IPS DF 19.7 (cell line): Measurements from ENCODE around the gene PRXL2B.
"Not testable (repeated sequence)": the region's sequence is repeated elsewhere in the genome, so short reads cannot be mapped to it uniquely, and the experiment has no call there.

Experiments
- DNase-seq: peaks from one replicate; pipeline ENCODE4 v3.0.0-alpha.2; 2013; ENCODE audit warnings: low read depth, low spot score

Gene PRXL2B

DNA sequence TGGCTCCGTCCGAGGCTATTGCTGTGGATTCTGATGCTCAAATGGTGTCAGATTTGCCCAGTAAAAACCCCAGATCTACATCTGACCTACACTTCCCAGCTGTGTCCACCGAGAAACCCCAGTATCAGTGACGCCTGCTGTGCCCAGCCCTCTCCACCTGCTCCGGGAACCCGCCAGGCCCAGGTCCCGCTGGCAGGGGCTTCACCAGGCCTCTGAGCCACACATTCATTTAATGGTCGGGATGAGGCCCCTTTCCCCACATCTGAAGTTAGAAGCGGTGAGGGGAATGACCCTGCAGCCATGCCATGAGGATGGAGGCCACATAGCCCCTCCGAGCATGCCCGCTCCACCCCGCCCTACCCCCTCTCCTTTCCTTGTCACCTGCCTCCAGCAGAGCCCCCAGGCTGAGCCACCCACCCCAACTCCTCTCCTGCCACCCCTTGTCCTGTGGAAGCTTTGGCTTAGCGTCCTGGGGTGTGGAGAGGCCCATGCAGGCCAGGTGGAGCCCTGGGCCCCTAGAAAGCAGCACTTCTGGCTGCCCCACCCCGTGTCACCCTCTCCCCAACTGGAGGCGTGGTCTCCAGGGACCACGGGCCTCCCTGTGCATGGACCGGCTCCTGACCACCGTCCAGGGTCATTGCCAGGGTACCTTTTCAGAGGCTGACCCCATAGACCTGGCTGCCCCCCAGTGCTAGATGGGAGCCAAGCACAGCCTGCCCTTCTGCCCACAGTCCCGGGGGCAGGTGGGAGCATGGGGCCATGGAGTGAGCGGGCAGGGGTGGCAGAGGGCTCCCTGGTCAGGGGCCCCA lies 22.4 kb upstream of the PRXL2B start:
- DNase-seq = no peak

DNA sequence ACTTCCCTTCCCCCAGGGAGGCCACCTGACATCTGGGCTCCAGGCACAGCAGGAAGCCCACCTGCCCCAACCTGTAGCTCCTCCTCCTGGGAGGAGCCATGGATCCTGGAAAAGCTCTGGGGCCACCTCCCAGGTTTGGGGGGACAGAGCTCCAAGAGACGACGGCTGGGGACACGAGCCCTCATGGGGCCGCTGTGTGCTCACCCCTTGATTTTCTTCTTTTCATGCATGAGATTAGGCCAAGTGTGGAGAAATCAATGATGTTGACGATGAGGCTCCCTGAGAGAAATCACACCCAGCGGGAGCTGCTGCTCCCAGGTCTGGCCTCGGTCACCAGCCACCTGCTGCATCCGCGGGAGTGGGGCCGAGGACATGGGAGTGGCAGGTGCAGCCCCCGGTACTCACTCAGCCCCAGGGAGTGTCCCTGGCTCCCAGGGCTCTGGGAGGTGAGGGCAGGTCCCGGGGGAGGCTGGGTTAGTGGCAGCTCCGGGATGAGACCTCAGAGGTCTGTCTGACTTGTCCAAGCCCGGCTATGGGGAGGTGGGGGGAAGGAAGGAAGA lies 21.7 kb upstream of the PRXL2B start:
- DNase-seq = no peak

DNA sequence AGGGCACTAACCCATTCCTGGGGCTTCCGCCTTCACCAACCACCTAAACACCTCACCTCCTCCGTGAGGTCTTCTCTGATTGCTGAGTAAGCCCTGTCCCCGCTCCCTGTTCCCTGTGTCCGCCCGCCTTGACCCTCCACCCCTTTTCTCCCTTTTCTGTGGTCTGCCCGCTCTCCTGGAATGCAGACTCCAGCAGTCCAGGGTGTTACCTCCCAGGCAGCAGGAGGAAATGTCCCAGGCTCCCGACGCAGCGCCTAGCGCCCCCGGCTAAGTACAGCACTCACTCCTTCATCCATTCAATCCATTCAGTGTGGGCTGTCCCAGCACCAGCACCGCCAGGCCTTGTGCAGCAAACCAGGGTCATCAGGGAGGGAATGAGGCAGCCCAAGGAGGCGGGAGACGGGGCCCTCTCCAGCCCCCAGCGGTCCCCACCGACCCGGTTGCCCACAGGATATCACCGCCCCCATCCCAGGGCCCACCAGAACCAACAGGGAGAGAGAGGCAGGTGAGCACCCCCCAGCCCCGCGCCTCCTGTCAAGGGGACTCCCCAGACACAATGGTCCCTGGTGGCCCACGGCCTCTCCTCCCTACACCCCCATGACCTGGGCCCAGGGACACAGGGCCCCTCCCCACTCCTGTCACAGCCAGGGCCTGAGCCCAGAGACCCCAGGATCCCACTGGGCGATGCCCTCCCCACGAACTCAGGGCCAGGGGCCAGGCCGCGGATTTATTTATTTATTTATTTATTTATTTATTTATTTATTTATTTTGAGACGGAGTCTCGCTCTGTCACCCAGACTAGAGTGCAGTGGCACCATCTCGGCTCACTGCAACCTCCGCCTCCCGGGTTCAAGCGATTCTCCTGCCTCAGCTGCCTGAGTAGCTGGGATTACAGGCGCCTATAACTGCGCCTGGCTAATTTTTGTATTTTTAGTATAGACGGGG lies 20.2 kb upstream of the PRXL2B start:
- no peak for DNase-seq

DNA sequence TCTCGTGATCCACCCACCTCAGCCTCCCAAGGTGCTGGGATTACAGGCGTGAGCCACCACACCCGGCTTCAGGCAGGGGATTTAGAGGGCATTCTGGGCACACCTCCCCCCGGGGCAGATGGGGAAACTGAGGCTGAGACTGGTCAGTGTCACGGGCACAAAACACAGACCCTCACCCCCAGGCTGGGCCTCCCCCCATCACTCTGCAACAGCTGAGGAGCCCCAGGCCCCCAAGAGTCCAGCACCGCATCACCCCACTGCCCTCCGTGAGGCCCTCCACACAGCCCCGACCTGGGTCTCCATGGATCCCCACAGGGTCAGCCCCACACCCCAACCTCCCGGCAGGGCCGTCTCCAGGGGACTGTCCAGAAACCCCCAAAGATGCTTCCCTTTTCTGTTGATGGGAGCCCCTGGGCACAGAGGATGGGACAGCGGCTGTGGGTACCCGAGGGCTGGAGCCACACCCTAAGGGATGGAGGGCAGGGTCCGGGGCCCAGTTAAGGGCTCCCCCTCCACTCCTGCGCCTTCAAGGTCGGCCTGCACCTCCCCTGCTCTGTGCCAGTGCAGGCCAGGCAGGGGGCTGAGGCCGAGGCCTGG lies 19.4 kb upstream of the PRXL2B start:
- DNase-seq = no peak

DNA sequence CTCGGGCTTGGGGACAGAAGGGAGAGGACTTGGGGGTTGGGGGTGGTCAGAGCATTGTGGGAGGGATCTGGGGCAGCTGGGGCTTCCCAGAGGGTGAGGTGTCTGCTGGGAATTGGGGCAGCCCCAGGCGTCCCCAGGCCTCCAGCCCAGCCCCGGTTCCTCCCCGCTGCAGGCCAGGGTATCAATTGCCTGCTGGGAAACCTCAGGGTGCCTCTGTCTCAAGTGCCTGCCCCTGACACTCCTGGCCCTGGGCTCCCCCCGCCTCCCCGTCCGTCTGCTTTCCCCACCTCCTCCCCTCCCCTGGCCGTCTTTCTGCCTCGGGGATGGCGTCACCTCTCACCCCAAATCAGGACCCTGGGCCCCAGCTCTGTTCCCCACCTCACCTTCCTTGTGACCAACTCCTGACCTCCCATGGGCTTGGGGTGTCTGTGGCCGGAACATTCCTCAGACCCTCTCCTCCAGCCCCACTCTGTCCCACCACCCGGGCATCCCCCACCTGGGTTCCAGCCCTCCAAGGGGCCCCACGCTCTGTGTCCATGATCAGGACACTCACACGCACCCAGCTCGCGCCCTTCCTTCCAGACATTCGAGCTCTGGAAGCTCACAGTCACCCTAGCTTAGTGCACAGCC lies 18.3 kb upstream of the PRXL2B start:
- DNase-seq = not testable (repeated sequence)

DNA sequence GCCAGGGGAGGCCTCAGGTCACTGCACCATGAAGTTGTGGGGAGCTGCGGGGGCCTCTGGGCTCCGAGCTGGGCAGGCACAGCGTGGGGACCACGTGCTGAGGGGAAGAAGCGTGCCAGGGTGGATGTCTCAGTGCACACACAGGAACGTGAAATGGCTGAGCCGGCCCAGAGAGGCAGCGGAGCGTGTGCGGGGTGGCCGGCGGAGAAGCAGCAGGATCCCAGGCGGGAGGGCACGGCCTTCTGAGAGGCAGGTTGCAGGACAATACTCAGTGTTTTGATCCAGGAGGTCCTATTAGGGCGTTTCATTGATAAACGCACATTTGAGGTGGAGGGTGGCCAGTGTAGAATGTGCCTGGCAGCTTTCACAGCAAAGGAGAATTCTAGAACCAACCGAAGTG lies 17.5 kb upstream of the PRXL2B start:
- no peak for DNase-seq

DNA sequence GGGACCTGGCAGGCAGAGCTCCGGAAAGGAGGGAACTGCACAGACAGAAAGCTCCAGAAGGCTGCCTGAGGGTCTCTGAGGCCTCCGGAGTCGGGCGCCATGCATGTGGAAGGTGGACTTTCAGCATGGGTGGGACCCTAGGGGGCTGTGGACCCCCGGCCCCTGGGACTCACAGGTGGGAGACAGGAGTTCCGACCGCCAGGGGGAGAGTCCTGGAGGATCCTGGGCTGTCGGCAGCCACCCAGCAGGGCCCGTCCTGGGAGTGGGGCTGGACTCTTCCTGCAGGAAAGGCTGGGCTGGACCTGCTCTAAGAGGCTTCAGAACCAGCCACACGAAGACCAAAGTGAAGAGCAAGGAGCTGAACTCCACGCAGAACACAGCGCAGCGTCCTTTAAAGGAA lies 16.9 kb upstream of the PRXL2B start:
- DNase-seq = not testable (repeated sequence)

DNA sequence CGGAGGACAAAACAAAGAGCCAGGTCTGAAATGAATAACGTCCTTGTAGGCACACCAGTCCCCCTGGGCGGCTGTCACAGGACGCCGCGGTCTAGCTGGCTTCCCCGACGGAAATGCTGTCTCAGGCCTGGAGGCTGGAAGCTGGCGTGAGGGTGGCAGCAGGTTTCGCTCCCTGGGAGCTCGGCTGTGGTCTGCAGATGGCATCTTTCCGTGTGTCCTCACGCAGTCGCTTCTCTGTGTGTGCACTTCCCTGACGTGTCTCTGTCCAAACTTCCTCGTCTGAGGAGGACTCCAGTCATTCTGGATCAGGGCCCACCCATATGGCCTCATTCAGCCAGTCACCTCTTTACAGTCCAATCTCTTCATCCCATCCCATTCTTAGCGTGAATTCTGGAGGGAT lies 16.2 kb upstream of the PRXL2B start:
- no peak for DNase-seq

DNA sequence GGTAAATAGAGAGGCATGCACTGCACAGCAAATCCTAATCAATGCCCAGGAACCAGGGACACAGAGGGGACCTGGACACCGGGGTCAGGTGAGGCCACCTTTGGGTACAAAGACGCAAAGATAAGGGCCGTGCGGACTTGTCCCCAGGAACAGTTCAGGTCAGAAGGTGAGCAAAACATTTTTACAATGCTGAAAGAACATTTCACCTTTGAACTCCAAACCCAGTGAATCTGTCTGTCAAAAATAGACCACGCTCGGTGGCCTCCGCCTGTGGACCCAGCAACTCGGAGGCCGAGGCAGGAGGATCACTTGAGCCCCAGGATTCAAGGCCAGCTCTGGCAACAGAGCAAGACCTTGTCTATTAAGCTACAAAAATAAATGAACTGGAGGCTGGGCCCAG lies 15.2 kb upstream of the PRXL2B start:
- no peak for DNase-seq

DNA sequence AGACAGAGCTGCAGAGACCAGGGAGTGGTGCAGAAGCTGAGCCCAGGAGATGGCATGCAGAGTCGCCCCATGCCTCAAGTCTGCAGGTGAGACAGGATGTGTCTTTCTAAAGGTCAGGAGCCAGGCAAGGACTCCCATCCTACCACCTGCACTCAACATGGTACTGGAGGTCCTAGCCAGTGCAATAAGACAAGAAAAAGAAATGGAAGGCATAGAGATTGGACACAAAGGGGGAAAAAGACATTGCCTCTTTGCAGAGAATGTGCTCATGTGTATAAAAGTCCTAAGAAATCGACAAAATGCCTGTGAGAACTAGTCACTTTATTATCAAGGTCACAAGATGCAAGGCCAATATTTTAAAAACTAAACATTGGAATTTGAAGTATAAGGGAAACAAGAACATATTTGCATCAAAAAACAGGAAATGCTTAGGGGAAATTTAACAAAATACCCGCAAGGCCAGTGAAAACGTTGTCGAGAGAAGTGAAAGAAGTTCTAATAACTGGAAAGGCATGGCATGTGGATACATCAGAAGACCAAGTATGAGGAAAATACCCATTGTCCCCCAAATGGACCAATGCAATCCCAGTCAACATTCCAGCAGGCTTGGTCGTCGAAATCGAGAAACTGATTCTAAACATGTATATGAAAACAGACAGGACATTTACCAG lies 13.2 kb upstream of the PRXL2B start:
- DNase-seq = no peak

DNA sequence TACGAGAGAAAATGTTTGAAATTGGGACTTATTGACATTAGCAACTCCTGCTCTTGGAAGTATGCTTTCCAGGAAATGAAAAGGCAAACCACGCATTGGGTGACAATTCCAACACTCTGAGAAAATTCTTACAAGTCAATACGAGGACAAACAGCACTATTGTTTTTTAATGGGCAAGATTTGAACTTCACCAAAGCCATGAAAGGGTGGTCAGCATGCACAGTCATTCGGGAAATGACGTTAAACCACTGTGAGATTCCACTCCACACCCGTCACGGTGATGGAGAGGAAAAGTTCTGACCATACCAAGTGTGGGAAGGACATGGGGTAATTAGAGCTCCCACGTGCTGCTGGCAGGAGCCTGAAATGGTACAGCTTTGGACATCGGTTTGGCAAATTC lies 12.2 kb upstream of the PRXL2B start:
- DNase-seq = no peak

DNA sequence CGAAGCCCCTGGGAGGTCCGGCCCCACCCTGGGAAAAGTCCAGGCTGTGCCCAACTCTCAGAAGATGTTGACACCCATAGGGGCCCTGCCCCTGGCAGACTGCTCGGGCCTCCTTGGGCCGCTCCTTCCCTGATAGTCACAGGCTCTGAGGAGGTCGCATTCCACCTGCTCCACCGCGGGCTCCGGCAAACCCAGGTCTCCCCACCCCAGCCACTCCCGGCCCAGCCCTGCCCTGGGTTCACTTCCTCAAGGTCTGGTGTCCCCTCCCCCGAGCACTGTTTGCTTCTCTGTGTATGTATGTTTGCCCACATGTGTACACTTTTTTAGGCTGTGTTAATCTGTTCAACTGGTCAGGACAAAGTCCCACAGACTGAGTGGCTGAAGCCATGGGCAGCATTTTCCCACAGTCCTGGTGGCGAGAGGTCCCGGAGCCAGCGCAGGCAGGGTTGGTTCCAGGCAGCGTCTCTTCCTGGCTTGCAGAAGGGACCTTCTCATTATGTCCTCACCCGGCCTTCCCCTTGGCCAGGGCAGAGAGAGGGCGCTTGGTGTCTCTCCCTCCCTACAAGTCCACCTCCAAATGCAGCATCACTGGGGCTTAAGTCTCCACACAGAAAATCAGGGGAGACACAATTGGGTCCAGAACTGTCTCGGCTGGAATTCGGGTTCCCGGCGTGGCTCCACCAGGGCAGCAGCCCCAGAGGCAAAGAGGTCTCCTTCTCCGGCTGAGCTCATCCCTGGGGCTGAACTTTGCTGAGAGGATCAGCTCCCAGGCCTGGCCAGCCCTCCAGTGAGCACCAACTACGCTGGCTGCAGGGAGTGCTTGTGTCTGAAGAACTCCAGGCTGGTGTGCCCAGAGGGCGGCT lies 10.5 kb upstream of the PRXL2B start:
- DNase-seq = no peak

DNA sequence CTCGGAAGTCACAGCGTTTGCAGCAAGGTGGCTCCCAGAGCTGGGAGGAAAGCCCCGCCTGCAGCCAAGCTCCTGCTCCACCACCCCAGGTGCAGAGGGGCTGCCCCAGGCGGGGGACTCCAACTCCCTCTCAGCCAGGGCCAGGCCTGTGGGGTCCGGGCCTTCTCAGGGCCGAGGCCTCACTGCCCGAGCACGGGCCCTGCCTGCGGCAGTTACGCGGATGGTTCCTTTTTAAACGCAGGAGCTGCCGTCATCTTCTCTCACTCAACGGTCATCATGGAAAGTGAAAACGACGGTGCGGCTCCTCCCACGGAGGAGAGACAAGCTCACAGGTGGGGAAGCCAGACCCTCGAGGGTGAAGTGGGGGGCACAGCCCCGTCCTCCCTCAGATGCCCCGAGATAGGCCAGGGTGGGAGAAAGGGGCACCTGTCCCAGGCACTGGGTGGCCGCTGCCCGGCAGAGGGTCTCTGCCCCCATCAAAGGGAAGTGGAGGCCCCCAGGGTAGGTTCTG lies 9.0 kb upstream of the PRXL2B start:
- DNase-seq = not testable (repeated sequence)

DNA sequence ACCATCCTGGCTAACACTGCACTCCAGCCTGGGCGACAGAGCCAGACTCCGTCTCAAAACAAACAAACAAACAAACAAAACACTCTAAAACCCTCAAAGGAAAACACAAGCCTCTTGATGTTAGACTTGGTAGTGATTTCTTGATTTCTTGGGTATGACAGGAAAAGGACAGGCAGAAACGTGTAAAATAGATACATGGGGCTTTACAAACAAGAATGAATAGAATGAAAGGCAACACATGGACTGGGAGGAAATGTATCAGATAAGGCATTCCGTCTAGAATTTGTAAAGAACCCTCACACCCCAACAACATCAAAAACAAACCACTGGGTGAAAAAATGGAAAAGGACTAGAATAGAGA lies 7.8 kb upstream of the PRXL2B start:
- DNase-seq = no peak

DNA sequence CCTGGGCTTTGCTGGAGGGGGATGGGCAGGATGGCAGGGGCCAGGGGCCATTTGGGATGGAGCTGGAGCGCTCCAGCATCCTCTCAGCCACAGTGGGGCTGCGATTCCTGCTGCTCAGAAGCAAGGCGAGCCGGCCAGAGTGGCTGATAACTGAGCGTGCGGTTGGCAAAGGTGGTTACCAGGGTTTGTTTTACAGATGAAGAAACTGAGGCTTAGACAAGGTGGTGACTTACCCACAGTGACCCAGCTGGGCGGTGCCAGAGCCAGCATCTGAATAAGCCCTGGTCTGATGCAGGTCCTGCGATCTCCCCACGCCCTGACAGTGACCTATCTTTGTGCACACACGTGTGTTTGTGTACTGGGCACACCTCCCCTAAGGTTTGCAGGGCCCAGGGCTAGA lies 5.9 kb upstream of the PRXL2B start:
- DNase-seq = no peak

DNA sequence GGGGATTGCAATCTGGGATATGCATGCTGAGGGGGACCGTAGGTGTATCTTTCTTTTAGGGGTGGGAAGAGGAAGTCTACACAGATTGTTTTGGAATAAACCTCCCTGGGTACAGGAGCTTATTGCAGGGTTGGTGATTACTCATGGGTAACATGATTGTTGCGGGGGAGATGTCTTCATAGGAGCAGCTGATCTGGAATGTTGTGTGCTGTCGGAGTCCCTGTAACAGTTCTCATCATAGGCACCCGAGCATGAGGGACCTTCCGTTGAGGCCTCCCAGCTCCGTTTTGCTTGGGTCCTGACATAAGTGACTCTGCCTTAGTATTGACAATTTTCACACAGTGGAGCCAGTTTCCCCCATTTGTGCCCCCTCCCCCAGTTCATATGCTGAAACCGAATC lies 4.2 kb upstream of the PRXL2B start:
- no peak for DNase-seq

DNA sequence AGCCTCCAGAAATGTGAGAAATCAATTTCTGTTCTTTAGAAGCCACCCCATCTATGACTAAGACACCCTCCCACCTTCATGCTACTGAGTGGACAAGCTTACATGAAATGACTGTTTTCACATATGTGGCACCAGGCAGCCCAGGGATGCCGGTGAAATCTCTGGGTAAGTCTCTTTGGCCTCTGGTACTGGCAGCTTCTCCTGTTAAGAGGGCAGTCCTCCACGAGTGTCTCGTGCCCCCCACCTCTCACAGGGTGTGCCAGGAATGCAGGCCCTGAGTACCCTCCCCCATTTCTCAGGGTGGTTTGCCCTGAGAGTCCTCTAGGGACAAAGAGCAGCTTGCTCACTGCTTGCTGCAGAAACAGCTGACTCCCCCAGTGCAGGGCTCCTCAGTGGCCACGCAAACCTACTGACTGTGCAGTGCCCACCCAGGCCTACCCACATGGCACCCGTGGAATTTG lies 3.2 kb upstream of the PRXL2B start:
- DNase-seq = no peak

DNA sequence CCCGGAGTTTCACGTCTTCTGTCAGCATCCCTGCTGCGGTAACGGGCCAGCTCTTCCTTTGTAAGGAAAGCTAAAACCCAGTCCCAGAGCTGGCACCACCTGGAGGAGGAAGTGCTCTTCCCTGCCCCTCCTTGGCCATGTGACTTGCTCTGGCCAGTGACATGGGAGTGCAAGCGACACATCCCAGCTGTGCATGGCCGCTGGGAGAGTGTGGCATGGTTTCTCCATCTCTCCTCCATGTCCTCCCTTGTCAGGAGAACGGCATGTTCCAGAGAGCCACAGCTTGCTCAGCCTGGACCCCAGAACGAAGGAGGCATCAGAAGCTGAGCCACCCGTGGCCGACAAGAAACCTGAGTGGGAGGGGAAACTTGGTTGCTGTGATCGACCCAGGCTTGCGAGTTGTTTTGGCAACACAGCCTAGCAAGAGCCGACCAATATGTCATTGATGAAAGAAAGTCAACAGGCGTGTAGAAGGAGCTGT lies 2.7 kb upstream of the PRXL2B start:
- DNase-seq = no peak

DNA sequence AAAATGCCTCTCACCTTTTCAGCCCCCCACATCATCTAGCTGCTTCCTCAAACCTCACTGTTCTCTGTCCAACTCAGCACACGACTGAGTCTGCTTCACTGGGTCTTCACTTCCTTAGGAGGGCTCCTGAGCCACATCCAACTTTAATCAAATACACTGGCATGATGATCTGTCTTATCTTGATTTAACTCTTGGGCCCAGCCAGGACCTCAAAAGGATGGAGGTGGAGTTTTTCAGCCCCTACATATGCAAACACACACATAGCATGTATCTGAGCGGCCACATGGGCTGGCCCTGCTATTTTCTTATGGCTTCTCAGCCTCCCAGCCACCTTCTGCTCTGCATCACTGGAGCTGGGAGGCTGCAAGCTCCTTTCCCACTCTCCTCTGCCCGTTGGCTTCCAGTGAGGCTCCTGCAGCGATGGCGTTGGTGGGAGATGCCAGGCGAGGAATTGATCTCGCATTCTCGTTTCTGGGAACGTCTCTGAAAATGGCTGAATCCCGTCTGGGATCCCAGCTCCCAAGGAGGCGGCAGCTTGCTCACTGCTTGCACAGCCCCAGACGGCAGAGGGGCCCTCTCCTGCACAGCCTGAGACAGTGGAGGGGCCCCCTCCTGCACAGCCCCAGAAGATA lies 1.8 kb upstream of the PRXL2B start:
- DNase-seq = no peak
